ENCODE results near the gene ACTR3C.

DNA sequence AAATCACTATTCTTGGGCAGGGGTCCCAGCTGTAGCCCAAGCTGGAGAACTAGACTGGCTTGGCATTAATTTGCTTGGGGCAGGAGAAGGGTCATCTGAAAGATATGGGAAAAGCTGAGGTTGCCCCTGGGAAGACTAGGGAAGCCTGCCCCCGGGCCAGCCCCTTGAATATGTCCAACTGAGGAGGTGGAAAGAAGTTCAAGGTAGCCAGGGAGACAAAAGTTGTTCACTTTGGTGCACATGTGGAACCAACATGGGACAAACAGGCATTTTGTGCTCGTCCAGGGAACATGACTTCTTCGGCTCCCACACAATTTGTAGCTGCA lies 1.6 kb downstream of the ACTR3C start:
- TF ChIP-seq POLR2A (IDR thresholded peaks at IDR 0.05; ENCODE audit: low read length) = no peak
- TF ChIP-seq GATA1 (IDR thresholded peaks at IDR 0.05; ENCODE audit: low read depth, low read length) = no peak

Measured in erythroblast (primary cell).